ENCODE measurements around the gene NEDD8.
A peak's percentile ranks its signal among the peaks of the same experiment; 100 is the strongest.

The NEDD8 gene

DNA sequence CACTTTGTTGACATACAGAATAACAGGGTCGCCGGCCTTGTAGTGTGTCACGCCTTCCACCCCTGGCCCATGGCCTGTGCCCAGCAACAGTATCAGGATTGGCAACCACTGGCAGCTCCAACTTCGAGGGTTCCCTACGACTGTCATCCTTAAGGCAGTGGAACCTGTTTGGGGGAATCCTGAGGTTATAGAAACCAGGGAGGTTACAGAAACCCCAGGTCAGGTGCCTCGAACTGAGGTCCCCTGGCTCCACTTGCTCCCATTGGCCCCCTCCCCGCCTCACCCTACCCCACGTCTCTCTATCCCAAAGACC, 37.3 kb downstream of the NEDD8 start:
- DNase-seq, result no peak

DNA sequence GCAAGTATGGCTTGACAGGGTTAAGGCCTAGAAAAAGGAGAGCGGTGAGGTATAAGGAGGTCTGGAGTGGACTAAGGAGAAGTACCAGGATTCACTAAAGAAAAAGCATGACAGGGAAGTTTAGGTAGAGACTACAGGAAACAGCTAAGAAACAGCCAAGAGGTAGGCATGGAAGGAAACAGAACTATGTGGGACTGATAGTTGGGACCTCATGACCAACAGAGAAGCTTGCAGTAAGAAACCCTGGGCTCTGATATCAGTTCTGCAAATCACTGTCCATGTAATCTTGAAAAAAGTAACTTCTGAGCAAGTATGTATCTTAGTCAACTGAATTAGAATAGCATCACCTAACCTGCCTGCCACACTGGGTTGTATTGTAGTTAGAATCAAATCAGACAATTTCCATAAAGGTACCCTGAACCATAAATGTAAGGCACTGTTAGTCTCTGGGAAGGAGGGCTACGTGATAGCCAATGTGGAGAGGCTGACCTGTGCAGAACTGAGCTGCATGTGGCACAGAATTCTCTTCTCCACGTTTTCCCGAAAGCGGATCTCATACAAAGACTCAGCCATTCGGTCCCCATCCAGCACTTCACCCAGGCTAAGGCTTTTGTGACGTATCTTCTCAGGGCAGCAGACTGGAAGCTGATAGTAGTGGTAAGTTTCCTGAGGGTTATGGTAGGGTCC, 37.8 kb downstream of the NEDD8 start:
- no peak for DNase-seq

DNA sequence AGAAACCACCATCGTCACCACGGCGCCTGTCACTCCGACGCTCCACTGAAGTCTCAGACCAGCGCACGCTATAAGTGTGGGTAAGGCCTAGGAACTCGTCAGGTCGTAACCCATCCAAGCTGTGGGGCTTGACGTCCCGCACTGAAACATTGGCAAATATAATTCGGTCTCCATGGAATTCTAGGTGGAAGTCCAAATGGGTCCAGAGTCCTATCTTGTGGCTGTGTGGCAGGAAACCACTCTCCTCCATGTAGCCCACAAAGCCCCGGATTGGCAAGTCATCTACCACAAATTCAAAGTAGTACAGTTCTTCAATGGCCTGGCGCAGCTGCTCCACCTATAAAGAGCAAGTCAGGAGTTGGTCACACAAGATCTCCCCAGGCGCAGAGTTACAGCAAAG, 39.2 kb downstream of the NEDD8 start:
- no peak for DNase-seq

DNA sequence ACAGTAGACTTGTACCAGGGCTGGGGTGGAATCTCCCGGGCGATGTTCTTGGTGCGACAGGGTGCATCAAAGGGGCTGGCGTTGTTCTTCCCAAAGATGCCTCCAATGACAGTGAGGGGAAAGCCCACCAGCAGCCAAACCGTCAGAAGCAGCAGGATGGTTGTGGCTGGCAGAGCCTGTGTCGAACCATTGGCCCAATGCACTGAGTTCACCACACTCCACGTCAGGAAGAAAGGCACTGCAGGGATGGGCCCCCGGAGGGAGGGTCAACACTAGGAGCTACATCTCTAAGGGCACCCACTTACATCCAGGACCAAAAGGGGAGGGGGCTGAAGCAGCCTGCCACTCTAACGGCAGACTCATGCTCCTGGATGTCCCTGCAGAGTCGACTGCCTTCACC, 41.8 kb downstream of the NEDD8 start:
- DNase-seq, result no peak

DNA sequence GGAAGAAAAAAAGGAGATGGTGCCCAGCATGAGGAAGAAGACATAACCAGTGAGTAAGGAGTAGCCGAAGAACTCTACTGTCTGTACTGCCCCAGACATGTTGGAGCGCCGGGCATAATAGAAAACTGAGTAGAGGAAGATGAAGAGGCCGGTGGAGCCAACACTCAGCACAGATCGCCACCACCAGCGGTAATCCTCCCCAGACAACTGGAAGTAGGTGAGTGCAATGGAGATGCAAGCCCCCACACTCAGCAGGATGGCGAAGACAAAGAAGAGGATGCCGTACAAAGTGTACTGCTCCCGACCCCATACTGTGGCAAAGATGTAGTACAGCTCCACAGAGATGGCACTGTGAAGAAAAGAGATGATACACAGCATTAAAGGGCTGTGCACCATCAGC, 42.7 kb downstream of the NEDD8 start:
- DNase-seq, result no peak

DNA sequence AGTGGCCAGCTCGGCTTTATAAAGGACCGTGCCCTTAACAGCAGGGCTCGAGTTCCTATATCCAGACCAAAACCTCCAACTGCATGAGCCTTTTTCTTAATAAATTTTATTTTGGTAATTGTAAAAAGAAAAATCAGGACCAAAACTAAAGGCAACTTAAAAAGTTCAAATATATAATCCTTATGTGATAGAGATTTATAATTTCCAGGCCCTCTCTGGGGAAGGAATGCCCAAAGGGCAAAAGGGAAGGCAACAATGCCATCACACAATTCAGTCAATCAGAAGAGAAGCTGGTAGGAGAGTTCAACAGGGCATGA, 43.1 kb downstream of the NEDD8 start:
- no peak for DNase-seq

DNA sequence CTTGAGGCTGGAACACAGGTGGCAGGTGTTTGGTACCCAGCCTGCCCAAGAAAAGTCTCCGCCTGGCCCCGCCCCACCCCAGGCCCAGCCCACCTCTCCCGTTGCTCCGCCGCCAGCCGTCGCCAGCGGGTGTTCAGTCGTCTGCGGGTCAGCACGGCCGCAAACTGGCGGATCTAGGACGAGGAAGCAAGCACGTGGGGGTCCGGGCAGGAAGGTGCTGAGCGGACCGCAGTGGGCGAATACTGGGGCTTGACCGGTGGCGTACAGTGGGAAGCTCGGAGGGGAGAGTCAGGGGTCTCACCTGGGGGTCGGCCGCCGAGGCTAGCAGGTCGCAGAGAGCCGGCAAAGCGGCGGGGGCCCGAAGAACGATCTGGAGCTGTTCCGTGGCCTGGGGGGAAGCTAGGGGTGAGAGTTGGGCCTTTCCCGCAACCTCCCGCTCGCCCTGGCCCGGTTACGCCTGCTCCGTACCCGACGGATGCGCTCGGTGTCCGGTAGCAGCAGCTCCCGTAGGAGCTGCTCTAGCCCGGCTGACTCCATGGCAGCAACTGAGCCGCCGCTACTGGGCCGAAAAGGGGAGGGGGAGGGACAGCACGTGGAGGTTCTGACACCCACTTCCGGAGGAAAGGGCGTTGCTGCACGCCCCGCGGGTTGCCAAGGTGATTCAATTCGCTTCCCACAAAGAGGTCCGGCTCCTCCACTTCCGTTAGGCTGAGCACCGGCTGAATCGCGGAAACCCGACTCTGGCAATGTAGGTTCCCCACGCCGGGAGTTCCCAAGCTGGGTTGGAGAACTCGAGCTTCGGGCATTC, 43.7 kb downstream of the NEDD8 start, which contains the start of gene IPO4:
Gene IPO4, minus strand, starts transcription at position 566 of the 808 bp plus-strand sequence. Its CDS starts 29 bp downstream, at position 537.
- DNase-seq, result peak; percentile 95

DNA sequence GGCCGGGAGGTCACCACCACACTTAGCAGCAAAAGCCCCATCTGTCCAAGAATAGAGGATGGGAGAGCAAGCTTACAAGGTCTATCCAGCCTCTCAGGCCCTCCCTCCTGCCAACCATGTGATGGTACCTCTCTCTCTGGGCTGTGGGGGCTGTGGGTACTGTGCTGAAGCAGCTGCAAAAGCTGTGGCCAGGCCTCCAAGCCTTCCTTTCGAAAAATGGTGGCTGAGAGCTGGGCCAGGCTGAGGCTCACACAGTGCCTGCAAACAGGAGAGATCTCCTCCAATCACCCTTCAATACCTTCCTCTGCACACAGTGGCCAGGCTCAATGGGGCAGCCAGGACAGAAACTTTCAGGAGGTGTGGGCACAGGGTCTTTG, 44.6 kb downstream of the NEDD8 start:
- no peak for DNase-seq

DNA sequence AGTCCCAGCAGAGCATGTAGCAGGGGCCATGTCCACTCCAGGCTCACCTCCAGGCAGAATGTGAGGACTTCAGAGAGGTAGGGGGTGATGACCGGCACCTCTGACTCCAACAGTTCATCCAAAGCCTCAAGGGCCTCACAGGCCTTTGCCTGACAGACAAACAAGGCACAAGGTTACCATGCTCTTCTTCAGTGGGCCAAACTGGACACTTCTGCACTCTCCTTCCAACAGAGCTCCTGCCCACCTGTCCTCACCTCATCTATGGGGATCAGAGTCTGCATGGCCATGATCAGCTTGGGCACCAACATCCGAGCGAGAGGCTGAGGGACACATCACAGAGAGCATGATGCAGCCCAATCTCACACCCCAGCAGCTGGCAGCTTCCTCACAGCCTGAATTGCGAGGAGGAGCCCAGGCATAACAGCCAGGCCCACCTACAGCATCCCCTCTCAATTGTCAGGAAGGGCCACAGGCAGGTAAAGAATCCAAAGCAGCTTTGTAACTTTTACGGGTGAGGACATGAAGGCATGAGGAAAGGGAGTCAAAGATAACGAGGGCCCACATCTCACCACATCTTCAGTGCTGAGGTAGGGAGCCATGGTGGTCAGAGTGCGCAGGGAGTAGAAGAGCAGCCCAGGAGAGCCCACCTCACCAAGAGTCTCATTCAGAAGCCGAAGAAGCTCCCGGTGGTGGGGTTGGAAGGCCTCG, 45.2 kb downstream of the NEDD8 start:
- DNase-seq, result no peak

DNA sequence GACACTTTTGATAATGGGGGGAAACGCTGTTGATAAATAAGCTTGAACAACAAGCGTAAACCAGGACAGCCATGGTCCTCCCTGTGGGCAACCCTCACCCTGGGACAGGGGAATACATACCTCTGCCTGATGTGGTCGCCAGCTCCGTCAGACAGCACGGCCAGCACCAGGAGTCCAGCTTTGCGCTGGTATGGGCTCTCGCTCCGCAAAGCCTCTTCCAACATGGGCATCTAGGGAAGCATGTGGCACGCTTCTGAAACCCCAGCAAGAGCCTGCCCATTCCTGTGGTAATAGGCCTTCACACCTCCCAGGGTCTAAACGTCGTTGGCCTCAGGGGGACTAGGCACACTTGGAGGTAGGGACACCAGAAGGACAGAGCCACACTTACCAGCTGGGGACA, 46.4 kb downstream of the NEDD8 start:
- no peak for DNase-seq

DNA sequence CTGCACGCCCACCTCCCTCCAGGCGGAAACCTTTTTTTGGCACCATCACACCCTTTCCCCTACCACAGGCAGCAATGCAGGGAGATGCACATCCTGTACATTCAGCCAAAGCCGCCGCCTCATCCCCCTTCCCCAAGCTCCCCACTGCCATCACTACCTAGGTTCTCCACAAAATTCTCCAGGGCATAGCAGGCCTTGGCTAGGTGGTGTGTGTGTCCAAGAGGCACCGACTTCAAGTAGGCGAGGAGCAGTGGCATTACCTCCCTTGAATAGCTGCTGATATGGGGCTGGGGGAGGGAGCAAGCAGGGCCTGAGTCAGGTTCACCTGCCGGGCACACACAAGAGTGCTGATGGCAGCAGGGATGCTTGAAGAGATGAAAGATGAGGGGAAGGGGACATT, 47.1 kb downstream of the NEDD8 start:
- DNase-seq, result no peak

DNA sequence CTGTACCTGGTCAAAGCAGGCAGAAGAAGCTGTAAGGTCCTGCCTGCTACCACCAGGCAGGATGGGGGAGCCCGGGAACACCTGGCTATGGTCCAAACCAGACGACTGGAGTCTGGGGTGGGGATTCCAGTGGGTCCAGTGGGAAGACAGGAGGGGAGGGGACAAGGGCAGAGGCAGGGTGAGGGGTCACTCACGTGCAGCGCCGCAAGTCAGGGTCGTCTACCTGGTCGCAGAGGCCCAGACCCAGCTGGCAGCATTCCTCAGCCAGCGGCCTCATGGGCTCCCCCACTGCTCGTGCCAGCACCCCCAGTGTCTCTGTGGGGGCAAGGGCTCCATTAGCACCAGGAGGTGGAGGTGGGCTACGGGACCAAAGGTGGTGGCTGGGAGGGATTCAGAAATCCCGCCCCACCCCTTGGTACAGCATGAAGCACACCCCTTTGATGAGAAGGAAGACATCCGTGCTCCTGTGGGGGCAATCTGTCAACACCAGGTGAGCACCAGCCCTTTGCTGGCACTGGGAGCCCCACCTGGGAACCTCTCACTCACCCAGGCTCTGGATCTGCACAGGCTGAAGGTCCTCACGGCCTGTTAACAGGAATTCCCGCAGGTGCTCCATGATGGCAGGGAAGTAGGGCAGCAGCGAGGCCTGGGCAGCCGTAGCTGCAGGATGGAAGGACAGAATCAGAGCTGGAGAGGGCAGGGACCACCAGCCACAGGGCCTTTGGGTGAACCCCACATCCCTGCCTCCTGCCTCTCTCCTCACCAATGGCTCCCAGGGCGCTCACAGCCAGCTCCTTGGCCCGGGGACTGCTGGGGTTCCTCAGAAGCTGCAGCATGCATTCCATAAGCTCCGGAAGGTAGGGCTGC, 47.8 kb downstream of the NEDD8 start:
- no peak for DNase-seq

DNA sequence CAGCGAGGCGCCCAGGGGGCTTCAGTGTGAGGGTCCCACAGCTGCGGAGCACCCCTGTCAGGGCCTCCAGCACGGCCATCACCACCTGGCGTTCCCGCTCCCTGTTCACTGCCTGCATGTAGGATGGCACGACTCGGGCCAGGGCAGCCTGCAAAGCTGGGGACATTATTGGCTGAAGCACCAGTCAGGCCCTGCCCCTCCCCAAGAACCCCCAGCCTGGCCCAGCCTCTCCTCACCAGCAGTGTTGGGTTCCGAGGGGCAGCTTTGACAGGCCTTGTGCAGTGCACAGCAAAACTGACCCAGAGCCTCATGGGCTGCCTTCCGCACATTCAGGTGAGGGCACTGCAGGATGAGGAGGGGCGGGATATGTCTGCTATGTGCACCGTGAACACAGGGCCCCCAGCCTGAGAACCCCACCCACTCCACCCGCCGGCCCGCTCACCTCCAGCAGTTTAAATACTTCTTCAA, 49.1 kb downstream of the NEDD8 start:
- no peak for DNase-seq

DNA sequence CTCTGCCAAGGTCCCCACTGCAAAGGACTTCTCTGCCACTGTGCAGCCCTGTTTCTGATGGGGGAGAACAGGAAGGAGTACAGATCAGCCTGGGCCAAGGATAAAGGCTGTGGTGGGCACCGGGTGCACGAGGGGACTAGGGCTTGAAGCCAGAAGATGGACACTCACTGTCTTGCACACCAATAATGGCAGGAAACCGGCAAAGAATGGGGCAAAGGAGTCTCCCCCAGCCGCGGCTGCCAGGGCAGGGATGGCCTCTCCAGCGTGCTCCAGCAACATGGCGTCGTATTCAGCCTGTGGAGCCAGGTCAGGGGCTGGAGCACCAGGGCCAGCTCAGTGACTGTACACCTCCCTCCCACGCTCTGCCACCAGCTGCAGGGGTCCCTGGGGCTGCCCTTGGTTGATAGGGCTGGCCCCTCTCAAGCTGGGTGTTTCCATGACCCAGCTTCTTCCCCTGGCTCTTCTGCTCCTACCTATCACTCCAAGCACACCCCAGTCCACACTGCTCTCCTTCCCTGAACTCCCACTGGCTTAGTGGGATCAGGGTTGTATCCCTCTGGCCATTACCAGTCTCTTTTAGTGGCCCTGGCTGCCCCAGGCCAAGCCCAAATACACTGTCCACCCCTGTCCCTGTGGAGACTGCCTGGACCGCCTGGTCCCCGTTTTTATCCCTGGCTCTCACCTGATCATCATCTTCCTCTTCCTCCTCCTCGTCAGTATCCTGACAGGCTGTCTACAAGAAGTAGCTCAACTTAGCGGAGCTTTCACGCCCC, 49.9 kb downstream of the NEDD8 start:
- no peak for DNase-seq

DNA sequence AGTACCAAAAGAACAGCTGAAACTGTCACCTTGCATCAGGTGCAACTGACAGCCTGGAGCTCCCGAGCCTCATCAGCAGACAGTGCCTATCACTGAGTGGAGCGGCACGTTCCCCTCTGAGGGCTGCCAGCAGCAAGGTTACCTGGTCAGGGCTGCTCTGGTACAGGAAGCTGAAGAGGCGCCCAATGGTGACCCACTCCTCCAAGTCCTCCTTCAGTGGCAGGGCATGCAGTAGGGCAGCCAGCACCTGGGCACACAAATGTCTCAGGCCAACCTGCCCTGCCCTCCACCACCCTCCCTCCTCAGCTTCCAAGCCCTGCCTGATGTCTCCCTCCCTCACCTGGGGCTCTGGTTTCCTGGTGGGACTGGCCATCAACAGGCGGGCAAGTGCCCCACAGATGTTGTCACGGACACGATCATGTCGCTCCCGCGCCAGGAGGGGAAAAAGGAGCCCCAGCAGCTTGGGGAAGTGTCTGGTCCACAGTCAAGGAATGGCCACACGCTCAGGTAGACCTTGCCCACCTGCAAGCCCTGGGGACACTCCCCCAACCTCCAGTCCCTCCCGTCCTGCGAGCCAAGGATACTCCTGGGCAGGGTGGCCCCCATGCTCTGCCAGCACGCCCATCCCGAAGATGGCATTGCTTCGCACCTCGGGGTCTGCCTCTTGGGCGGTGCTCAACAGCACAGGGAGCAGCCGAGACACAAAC, 50.6 kb downstream of the NEDD8 start:
- no peak for DNase-seq

DNA sequence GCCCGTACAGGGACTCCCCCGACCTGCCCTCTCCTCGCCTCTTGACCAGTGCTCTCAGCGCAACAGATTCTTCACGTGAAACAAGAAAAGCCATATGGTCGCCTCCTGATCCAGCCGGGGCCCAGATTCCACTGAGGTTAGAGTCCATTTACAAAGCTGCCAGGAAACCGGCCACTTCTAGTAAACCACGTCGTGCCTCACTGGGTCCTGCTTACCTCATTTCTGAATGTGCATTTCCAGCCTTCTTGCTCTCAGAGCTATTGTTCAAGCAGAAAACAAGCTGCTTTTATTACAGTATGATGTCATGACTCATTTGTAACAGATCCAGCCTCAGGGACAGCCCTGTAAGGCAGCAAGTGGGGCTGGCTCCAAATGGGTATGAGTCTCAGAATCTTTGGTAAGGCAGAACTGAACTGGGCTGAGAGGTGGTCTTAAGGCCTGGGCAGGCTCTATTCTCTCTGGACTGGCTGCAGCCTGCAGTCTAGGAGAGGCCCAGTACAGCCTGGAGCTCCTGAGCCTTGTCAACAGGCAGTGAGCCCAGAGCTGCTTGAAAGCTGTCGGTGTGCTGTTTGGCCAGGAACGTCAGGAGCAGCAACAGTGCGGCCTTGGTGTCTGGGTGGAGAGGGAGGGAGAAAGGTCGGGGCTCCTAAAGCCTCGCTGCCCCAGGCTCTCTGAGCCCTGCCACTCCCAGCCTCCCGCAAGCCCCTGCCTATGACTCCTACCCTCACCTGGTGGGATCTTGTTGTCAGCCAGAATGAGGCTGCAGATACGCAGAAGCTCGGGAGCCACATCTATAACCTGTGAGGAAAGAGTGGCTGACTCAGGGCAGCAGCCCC, 52.0 kb downstream of the NEDD8 start:
- no peak for DNase-seq

DNA sequence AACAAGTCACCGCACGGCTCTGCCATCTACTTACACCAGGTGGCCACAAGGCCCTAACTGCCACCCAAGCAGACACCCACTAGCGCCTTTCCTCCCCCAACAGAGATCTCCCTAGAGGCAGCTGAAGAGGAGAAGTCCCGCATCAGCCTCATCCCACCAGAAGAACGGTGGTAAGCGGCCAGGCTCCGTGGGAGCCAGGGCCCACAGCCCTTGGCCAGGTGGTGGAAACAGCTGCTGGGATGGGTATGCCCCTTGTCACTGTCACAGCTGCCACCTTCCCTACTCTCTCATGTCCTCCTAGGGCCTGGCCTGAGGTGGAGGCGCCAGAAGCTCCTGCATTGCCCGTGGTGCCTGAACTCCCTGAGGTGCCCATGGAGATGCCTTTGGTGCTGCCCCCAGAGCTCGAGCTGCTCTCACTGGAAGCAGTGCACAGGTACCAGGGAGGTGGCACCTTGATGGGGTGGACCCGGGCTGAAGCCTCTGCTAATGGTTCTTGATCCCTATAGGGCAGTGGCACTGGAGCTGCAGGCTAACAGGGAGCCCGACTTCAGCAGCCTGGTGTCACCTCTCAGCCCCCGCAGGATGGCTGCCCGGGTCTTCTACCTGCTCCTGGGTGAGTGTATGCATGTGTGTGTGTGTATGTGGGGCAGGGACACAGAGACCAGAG, 52.7 kb downstream of the NEDD8 start:
- no peak for DNase-seq

DNA sequence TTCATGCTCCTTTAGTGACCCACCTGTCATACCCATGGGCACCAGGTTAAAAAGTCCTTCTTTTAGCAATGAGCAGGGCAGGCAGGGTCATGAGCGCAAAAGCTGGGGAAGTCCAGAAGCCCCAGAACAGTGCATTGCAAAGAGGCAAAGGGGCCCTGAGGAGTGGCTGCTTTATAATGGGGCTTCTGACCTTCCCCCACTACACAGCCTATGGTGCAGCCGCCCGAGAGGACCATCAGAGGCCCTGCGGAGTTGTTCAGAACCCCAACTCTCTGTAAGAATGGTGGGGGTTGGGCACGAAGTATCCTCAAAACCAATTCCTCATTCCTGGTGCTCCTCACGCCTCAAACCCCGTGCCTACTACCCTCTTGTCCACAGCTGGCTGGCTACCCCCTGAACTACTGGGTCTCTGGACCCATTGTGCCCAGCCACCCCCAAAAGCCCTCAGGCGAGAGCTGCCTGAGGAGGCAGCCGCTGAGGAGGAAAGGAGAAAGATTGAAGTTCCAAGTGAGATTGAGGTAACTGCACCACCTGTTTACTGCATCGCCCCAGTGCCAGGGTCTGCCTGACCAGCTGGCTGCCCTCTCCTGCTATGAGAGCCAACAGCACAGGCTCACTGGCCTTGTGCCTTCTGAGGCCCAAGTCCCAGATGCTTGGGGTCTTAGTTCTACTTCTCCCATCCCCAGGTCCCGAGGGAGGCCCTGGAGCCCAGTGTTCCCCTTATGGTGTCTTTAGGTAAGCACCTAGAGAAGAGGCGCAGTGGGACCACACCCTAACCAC, 53.6 kb downstream of the NEDD8 start:
- DNase-seq, result no peak

DNA sequence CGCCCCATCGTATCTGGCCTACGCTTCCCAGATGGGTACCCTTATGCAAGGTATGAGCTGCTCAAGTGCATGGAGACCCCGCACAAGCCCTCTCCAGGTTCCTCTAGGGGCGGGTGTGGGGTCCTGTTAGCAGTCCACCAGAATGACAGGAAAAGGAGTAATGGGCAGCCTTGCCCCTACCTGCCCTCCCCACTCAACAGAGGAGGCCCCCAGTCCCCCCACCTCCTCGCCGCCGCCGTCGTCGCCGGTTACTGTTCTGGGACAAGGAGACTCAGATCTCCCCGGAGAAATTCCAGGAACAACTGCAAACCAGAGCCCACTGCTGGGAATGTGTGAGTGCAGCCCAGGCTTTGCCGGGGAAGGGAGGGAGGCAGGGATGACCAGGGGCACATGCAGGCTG, 54.3 kb downstream of the NEDD8 start:
- no peak for DNase-seq
